MM.1S (cell line): Measurements from ENCODE around the gene LYSMD2.

Source experiments
- DNase-seq: peaks from one replicate; pipeline ENCODE4 v3.0.0-alpha.2; 2015
- H2AFZ ChIP-seq: fragments of 300-600 bp; sonication (generic); 2 replicates; pipeline ENCODE4 v1.6.0; 2016; ENCODE audit warnings: antibody characterized with exemption, low read length
- H3F3A ChIP-seq: fragments of 300-600 bp; sonication (generic); 2 replicates; pipeline ENCODE4 v1.6.1; 2016; ENCODE audit warnings: mild to moderate bottlenecking, antibody characterized with exemption, low read length, moderate library complexity, mixed read lengths; ENCODE audit not compliant: insufficient read depth
- H3K27ac ChIP-seq: fragments of 300-600 bp; sonication (generic); 2 replicates; pipeline ENCODE4 v1.5.1; 2016; ENCODE audit warnings: mild to moderate bottlenecking, low read length
- H3K27me3 ChIP-seq: fragments of 300-600 bp; sonication (generic); replicated peaks from 2 replicates; pipeline ENCODE4 v1.6.0; 2016; ENCODE audit warnings: low read length; ENCODE audit not compliant: insufficient read depth
- H3K36me3 ChIP-seq: fragments of 300-600 bp; sonication (generic); replicated peaks from 2 replicates; pipeline ENCODE4 v1.6.1; 2016; ENCODE audit warnings: mild to moderate bottlenecking, low read length, mixed read lengths; ENCODE audit not compliant: insufficient read depth
- H3K4me1 ChIP-seq: fragments of 300-600 bp; sonication (generic); 2 replicates; pipeline ENCODE4 v1.6.1; 2016; ENCODE audit warnings: low read length, mixed read lengths
- H3K4me2 ChIP-seq: fragments of 300-600 bp; sonication (generic); 2 replicates; pipeline ENCODE4 v1.6.0; 2016; ENCODE audit warnings: low read depth, low read length
- H3K4me3 ChIP-seq: fragments of 300-600 bp; sonication (generic); 2 replicates; pipeline ENCODE4 v1.5.1; 2016; ENCODE audit warnings: low read length, mixed read lengths
- H3K79me2 ChIP-seq: fragments of 300-600 bp; sonication (generic); 2 replicates; pipeline ENCODE4 v1.6.1; 2016; ENCODE audit warnings: mixed run types, low read length, mixed read lengths
- H3K9ac ChIP-seq: fragments of 300-600 bp; sonication (generic); 2 replicates; pipeline ENCODE4 v1.6.1; 2016; ENCODE audit warnings: low read length, mixed read lengths
- H3K9me2 ChIP-seq: fragments of 300-600 bp; sonication (generic); replicated peaks from 2 replicates; pipeline ENCODE4 v1.6.1; 2016; ENCODE audit warnings: mild to moderate bottlenecking, low read length, mixed read lengths; ENCODE audit not compliant: insufficient read depth
- H3K9me3 ChIP-seq: fragments of 300-600 bp; sonication (generic); replicated peaks from 2 replicates; pipeline ENCODE4 v1.6.1; 2016; ENCODE audit warnings: mild to moderate bottlenecking, low read length, mixed read lengths; ENCODE audit not compliant: insufficient read depth
- H4K20me1 ChIP-seq: fragments of 300-600 bp; sonication (generic); 2 replicates; pipeline ENCODE4 v1.6.1; 2016; ENCODE audit warnings: mild to moderate bottlenecking, low read length, moderate library complexity, mixed read lengths; ENCODE audit not compliant: insufficient read depth
- CTCF ChIP-seq: fragments of 300-600 bp; sonication (generic); IDR thresholded peaks from 2 replicates; pipeline ENCODE4 v1.5.1; 2016; ENCODE audit warnings: antibody characterized with exemption, low read length, mixed read lengths
- EZH2 ChIP-seq: fragments of 300-600 bp; sonication (generic); optimal IDR thresholded peaks from 2 replicates; pipeline ENCODE3; 2017; ENCODE audit warnings: low read depth, mild to moderate bottlenecking, antibody characterized with exemption, low read length, mixed read lengths
- EZH2phosphoT487 ChIP-seq: fragments of 300-600 bp; sonication (generic); IDR thresholded peaks from 2 replicates; pipeline ENCODE4 v1.6.1; 2018; ENCODE audit warnings: antibody characterized with exemption, low read length

The LYSMD2 gene

GRCh38 chr15:51714911-51715310 is 22.5 kb downstream of the LYSMD2 start:
- no peaks in the 10 kb centered on the region for H3K27me3 ChIP-seq
- no peaks in the 10 kb centered on the region for H3K79me2 ChIP-seq
- H2AFZ ChIP-seq = no peak overlapping the region
- H3K4me3 ChIP-seq = no peak overlapping the region
- no peak overlapping the region for H3K27ac ChIP-seq
- H3K9me3 ChIP-seq = no peaks in the 10 kb centered on the region
- H3K9ac ChIP-seq = no peak overlapping the region
- no peaks in the 10 kb centered on the region for H3F3A ChIP-seq
- no peaks in the 10 kb centered on the region for H3K4me1 ChIP-seq
- TF ChIP-seq EZH2 (no peak), EZH2phosphoT487 (no peak), CTCF (no peak)
- no peak overlapping the region for H3K4me2 ChIP-seq
- H3K9me2 ChIP-seq = no peaks in the 10 kb centered on the region
- no peak for DNase-seq
- H3K36me3 ChIP-seq = no peaks in the 10 kb centered on the region
- H4K20me1 ChIP-seq = no peaks in the 10 kb centered on the region

DNA sequence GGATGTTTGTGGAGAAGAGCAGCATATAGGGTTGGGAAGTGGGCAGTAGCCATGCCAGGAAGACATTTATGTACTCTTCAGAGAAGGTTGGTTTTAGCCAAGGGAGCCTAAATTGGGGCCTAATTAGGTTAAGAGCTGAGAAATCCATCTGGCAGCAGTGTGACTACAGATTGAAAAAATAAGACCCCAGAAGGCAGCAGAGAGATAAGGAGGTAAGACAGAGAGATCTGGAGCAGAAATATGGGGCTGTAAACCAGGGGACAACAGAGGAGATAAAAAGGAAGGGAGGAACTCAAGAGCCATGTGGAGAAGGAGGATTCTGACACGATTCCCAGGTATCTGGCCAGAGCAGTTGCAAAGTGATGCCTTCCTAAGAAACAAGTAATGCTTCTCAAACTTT is 23.3 kb downstream of the LYSMD2 start:
- Histone ChIP-seq H3K9me3 (no peaks in the 10 kb centered on the region), H3K4me2 (no peak overlapping the region), H2AFZ (no peak overlapping the region), H3K36me3 (no peaks in the 10 kb centered on the region), H3K79me2 (no peaks in the 10 kb centered on the region), H3K4me3 (no peak overlapping the region), H3F3A (no peaks in the 10 kb centered on the region), H3K9ac (no peak overlapping the region), H3K4me1 (no peaks in the 10 kb centered on the region), H4K20me1 (no peaks in the 10 kb centered on the region), H3K27me3 (no peaks in the 10 kb centered on the region), H3K27ac (no peak overlapping the region), H3K9me2 (no peaks in the 10 kb centered on the region)
- DNase-seq = no peak
- TF ChIP-seq EZH2 (no peak), EZH2phosphoT487 (no peak), CTCF (no peak)

GRCh38 chr15:51709031-51709430 is 28.4 kb downstream of the LYSMD2 start:
- H4K20me1 ChIP-seq = no peaks in the 10 kb centered on the region
- no peaks in the 10 kb centered on the region for H3K9me2 ChIP-seq
- H3K27ac ChIP-seq = no peak overlapping the region
- no peak for DNase-seq
- H3K4me3 ChIP-seq = no peak overlapping the region
- H3F3A ChIP-seq = no peaks in the 10 kb centered on the region
- no peaks in the 10 kb centered on the region for H3K36me3 ChIP-seq
- no peaks in the 10 kb centered on the region for H3K4me1 ChIP-seq
- TF ChIP-seq CTCF (no peak), EZH2phosphoT487 (no peak), EZH2 (no peak)
- no peak overlapping the region for H3K9ac ChIP-seq
- H3K4me2 ChIP-seq = no peak overlapping the region
- no peaks in the 10 kb centered on the region for H3K27me3 ChIP-seq
- no peaks in the 10 kb centered on the region for H3K79me2 ChIP-seq
- H3K9me3 ChIP-seq = no peaks in the 10 kb centered on the region
- no peak overlapping the region for H2AFZ ChIP-seq
